Panc1 (cell line): Measurements from ENCODE around the gene DAPK2. TPM values are rescaled to one million over a fixed set of nuclear protein-coding genes. Genes with fewer than 3 reads are reported as not detected.

Experiments used
- ATAC-seq: fragments of 200-7000 bp; cut with Tn5 transposase; 2 replicates; pipeline ENCODE4 v1.9.1; 2020; ENCODE audit warnings: mild to moderate bottlenecking, moderate library complexity
- BruUV-seq: library from RNA; stranded (reverse); fragments of 400-500 nt; replicated peaks from 2 replicates; lab custom pipeline; 2021; lab: Mats Ljungman, UMichigan
- CTCF ChIA-PET: fragments of 300-600 bp; sonication (Branson Sonifier 250); formaldehyde crosslinking; loops from one replicate; lab custom pipeline; 2022; ENCODE audit warnings: antibody characterized with exemption; lab: Charles Lee
- POLR2A ChIA-PET: fragments of 300-600 bp; sonication (Branson Sonifier 250); formaldehyde crosslinking; loops from one replicate; lab custom pipeline; 2022; ENCODE audit warnings: antibody characterized with exemption; lab: Charles Lee
- DNase-seq: peaks from one replicate; pipeline ENCODE4 v3.0.0-alpha.2; 2010; ENCODE audit warnings: low read depth, low spot score
- H3K27ac ChIP-seq: 2 replicates; pipeline ENCODE4 v1.5.1; 2011; ENCODE audit warnings: mild to moderate bottlenecking, low read length, inconsistent platforms
- H3K27me3 ChIP-seq: fragments of 200-500 bp; sonication (Bioruptor generic); 2 replicates; pipeline ENCODE4 v1.6.0; 2014; ENCODE audit warnings: low read length, inconsistent platforms; ENCODE audit not compliant: control insufficient read depth, insufficient read depth
- H3K36me3 ChIP-seq: fragments of 200-500 bp; sonication (Bioruptor generic); 2 replicates; pipeline ENCODE4 v1.5.1; 2014; ENCODE audit warnings: inconsistent platforms, mild to moderate bottlenecking, low read length, moderate library complexity; ENCODE audit not compliant: control insufficient read depth, insufficient read depth
- H3K4me1 ChIP-seq: 2 replicates; pipeline ENCODE4 v1.5.1; 2011; ENCODE audit warnings: inconsistent platforms, mild to moderate bottlenecking, low read length, moderate library complexity; ENCODE audit not compliant: control insufficient read depth, insufficient read depth
- H3K4me3 ChIP-seq, 2 experiments: 2 replicates each; pipeline ENCODE4 v1.5.1; 2011 to 2012; ENCODE audit warnings: low read depth in 2 of 2, low read length in 2 of 2, mild to moderate bottlenecking in 2 of 2, inconsistent platforms in 1 of 2, moderate library complexity in 1 of 2
- H3K9me3 ChIP-seq: fragments of 200-500 bp; sonication (Bioruptor generic); 2 replicates; pipeline ENCODE4 v1.5.1; 2014; ENCODE audit warnings: low read depth, mild to moderate bottlenecking, inconsistent platforms, low read length, moderate library complexity; ENCODE audit not compliant: control insufficient read depth, insufficient read depth
- CTCF ChIP-seq: fragments of 450-650 bp; IDR thresholded peaks from 2 replicates; pipeline ENCODE4 v1.5.1; 2017; ENCODE audit warnings: mild to moderate bottlenecking
- POLR2AphosphoS5 ChIP-seq: IDR thresholded peaks from 2 replicates; pipeline ENCODE4 v1.6.1; 2012; ENCODE audit warnings: mild to moderate bottlenecking, low read depth, low read length, moderate library complexity
- REST ChIP-seq, 2 experiments: IDR thresholded peaks; 2 replicates each; pipeline ENCODE4 v1.6.1; 2011 to 2012; ENCODE audit warnings: low read depth in 2 of 2, control low read depth in 1 of 2, low read length in 1 of 2, mild to moderate bottlenecking in 1 of 2, moderate library complexity in 1 of 2; ENCODE audit not compliant: insufficient read depth in 1 of 2
- SIN3A ChIP-seq: IDR thresholded peaks from 2 replicates; pipeline ENCODE4 v1.6.1; 2012; ENCODE audit warnings: low read depth, mild to moderate bottlenecking, low read length, moderate library complexity, borderline replicate concordance; ENCODE audit not compliant: insufficient read depth
- TCF7L2 ChIP-seq: IDR thresholded peaks from 2 replicates; pipeline ENCODE4 v1.6.1; 2011; ENCODE audit warnings: mild to moderate bottlenecking, low read depth, low read length, inconsistent platforms
- in situ Hi-C: cut with HindIII; loops from 2 replicates; pipeline ENCODE4 v1.10.0; 2016; ENCODE audit warnings: low sequenced_read_pairs, low pct_unique_long_range_greater_than_20kb
- intact Hi-C: fragments of 100-400 bp; cut with micrococcal nuclease; formaldehyde crosslinking; loops from one replicate; pipeline ENCODE4 v1.10.0; 2022; ENCODE audit not compliant: unreplicated experiment
- total RNA-seq: library from RNA; stranded (reverse); gene quantifications from one replicate; pipeline ENCODE4 v1.2.1, GENCODE V29; 2021; ENCODE audit not compliant: unreplicated experiment

Gene DAPK2
- total RNA-seq, 1 experiment from 2014 or later, result 10.2 TPM

GRCh38 chr15:63992300-63992699 lies 54.0 kb downstream of the DAPK2 start:
- Histone ChIP-seq H3K4me3 (no peak overlapping the region), H3K27me3 (no peaks in the 10 kb centered on the region), H3K27ac (no peak overlapping the region), H3K4me1 (no peaks in the 10 kb centered on the region), H3K9me3 (no peaks in the 10 kb centered on the region), H3K36me3 (no peaks in the 10 kb centered on the region)
- intact Hi-C loops, result no loop called here
- POLR2A ChIA-PET, result no interaction called here
- no TSS peak for BruUV-seq
- no peak for DNase-seq
- in situ Hi-C loops, result no loop called here
- no peak for ATAC-seq
- CTCF ChIA-PET, result no interaction called here
- TF ChIP-seq CTCF (no peak), SIN3A (no peak), REST (IDR thresholded peaks at IDR 0.05; ENCODE audit: insufficient read depth in 1 of 2, low read depth in 2 of 2, low read length in 1 of 2) (no peak), POLR2AphosphoS5 (no peak), TCF7L2 (no peak)

- CTCF ChIA-PET, result no interaction called here
Observed at GRCh38 chr15:63991706-63992105, 54.6 kb downstream of the DAPK2 start.

More at GRCh38 chr15:63991706-63992105, 54.6 kb downstream of the DAPK2 start:
- no peaks in the 10 kb centered on the region for H3K27me3 ChIP-seq
- no peaks in the 10 kb centered on the region for H3K36me3 ChIP-seq
- TF ChIP-seq POLR2AphosphoS5 (no peak), SIN3A (no peak), TCF7L2 (no peak), REST (IDR thresholded peaks at IDR 0.05; ENCODE audit: insufficient read depth in 1 of 2, low read depth in 2 of 2, low read length in 1 of 2) (no peak), CTCF (no peak)
- no TSS peak for BruUV-seq
- H3K27ac ChIP-seq, result no peak overlapping the region
- in situ Hi-C loops, result no loop called here
- no peak for ATAC-seq
- intact Hi-C loops, result no loop called here
- no peak for DNase-seq
- H3K4me3 ChIP-seq, result no peak overlapping the region
- no peaks in the 10 kb centered on the region for H3K9me3 ChIP-seq
- POLR2A ChIA-PET, result no interaction called here
- no peaks in the 10 kb centered on the region for H3K4me1 ChIP-seq
